HG03457 (cell line): ENCODE measurements around the gene OR1S1.
"Not testable (repeated sequence)": the region's sequence is repeated elsewhere in the genome, so short reads cannot be mapped to it uniquely, and the experiment has no call there.

Experiments
- ATAC-seq: cut with Tn5 transposase; IDR thresholded peaks from one replicate; pipeline ENCODE4 v1.9.1; 2021; ENCODE audit warnings: moderate number of reproducible peaks; ENCODE audit not compliant: unreplicated experiment

Gene OR1S1

GRCh38 chr11:58212420-58212819 is at the start of gene OR1S1:
OR1S1 (plus strand) TSS chr11:58212720.
- ATAC-seq, result not testable (repeated sequence)

GRCh38 chr11:58164389-58164788 is 48.1 kb upstream of the OR1S1 start:
- no peak for ATAC-seq

- no peak for ATAC-seq
Observed at GRCh38 chr11:58164990-58165389, 47.5 kb upstream of the OR1S1 start.

GRCh38 chr11:58165504-58166106 is 46.9 kb upstream of the OR1S1 start:
- no peak for ATAC-seq

- ATAC-seq, result no peak
Observed at GRCh38 chr11:58177409-58178054, 35.0 kb upstream of the OR1S1 start.

- ATAC-seq, result no peak
Observed at GRCh38 chr11:58178444-58178843, 34.1 kb upstream of the OR1S1 start.

GRCh38 chr11:58179648-58180047 is 32.9 kb upstream of the OR1S1 start:
- ATAC-seq, result no peak

GRCh38 chr11:58186938-58187337 is 25.6 kb upstream of the OR1S1 start:
- no peak for ATAC-seq

- ATAC-seq, result no peak
Observed at GRCh38 chr11:58188770-58189169, 23.8 kb upstream of the OR1S1 start, which contains the start of gene OR9Q2. OR9Q2 (plus strand) TSS chr11:58189070; CDS start chr11:58190491, 1,421 bp downstream.

- no peak for ATAC-seq
Observed at GRCh38 chr11:58192229-58192628, 20.3 kb upstream of the OR1S1 start.

GRCh38 chr11:58193391-58193790 is 19.1 kb upstream of the OR1S1 start:
- no peak for ATAC-seq

GRCh38 chr11:58195939-58196338 is 16.6 kb upstream of the OR1S1 start:
- no peak for ATAC-seq

GRCh38 chr11:58199271-58199670 is 13.2 kb upstream of the OR1S1 start:
- no peak for ATAC-seq

- ATAC-seq, result no peak
Observed at GRCh38 chr11:58204042-58204441, 8.5 kb upstream of the OR1S1 start, which contains the start of gene OR1S2. OR1S2 (minus strand) TSS chr11:58204142; CDS start chr11:58204142, 0 bp downstream.

- ATAC-seq, result no peak
Observed at GRCh38 chr11:58216476-58216875, 4.0 kb downstream of the OR1S1 start.

GRCh38 chr11:58222721-58223120 is 10.2 kb downstream of the OR1S1 start:
- no peak for ATAC-seq

GRCh38 chr11:58227956-58228615 is 15.6 kb downstream of the OR1S1 start:
- no peak for ATAC-seq

GRCh38 chr11:58243954-58244353 is 31.4 kb downstream of the OR1S1 start:
- no peak for ATAC-seq

- ATAC-seq, result no peak
Observed at GRCh38 chr11:58254936-58255335, 42.4 kb downstream of the OR1S1 start.

- ATAC-seq, result no peak
Observed at GRCh38 chr11:58259983-58260382, 47.5 kb downstream of the OR1S1 start.
